Measurements from ENCODE around the gene EDAR. TPM values are rescaled to one million over a fixed set of nuclear protein-coding genes. Genes with fewer than 3 reads are reported as not detected.

Gene EDAR
- total RNA-seq, 1 experiment from 2014 or later = 0.82 TPM

DNA sequence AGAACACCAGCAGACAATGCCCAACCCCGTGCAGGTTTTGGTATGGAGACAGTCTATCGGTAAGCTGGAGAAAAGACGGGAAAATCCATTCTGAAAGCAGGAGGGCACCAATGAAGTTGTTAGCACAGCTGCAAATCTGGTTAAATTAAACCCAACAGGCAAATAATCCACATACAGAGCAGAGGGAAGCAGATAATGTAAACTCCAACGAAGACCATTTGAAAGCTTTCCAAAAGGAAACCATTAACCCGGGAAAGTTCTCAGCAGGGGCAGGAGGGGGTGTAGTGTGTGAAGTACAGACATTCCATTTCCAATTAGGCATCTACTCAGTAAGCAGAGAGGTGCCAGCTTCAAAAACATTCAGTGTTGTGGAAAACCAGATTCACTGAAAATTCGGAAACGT is 10.3 kb downstream of the EDAR start:
- Mint-ChIP-seq H3K4me1 (ENCODE audit: low read depth, unreplicated experiment) (peaks cover 7% of the 10 kb centered on the region), H3K36me3 (ENCODE audit: insufficient read depth, unreplicated experiment) (no peaks in the 10 kb centered on the region), H3K27ac (ENCODE audit: unreplicated experiment) (no peak overlapping the region), H3K4me3 (ENCODE audit: unreplicated experiment) (no peak overlapping the region), H3K27me3 (ENCODE audit: insufficient read depth, unreplicated experiment) (no peaks in the 10 kb centered on the region), H3K9me3 (ENCODE audit: unreplicated experiment) (no peaks in the 10 kb centered on the region)
- no peak for DNase-seq
- TF ChIP-seq, protein P1, sequence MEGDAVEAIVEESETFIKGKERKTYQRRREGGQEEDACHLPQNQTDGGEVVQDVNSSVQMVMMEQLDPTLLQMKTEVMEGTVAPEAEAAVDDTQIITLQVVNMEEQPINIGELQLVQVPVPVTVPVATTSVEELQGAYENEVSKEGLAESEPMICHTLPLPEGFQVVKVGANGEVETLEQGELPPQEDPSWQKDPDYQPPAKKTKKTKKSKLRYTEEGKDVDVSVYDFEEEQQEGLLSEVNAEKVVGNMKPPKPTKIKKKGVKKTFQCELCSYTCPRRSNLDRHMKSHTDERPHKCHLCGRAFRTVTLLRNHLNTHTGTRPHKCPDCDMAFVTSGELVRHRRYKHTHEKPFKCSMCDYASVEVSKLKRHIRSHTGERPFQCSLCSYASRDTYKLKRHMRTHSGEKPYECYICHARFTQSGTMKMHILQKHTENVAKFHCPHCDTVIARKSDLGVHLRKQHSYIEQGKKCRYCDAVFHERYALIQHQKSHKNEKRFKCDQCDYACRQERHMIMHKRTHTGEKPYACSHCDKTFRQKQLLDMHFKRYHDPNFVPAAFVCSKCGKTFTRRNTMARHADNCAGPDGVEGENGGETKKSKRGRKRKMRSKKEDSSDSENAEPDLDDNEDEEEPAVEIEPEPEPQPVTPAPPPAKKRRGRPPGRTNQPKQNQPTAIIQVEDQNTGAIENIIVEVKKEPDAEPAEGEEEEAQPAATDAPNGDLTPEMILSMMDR (IDR thresholded peaks at IDR 0.05; ENCODE audit: insufficient read depth in 1 of 2, low read depth in 1 of 2, low read length in 1 of 2, severe bottlenecking in 1 of 2, unreplicated experiment in 1 of 2) = no peak
- CTCF ChIA-PET = interaction anchor here (1.0 kb wide), 1 partner anchor 10 kb away, joined by 3 read pairs; no protein-coding TSS in a partner anchor
- BruUV-seq (replicated peaks) = no TSS peak
- no peaks in the 10 kb centered on the region for H3K27me3 ChIP-seq (replicated peaks; ENCODE audit: control insufficient read depth, insufficient read depth, low read length)
- intact Hi-C loops (cut with micrococcal nuclease; ENCODE audit: unreplicated experiment) = no loop called here
- peaks cover 18% of the 10 kb centered on the region for H3K4me1 ChIP-seq
- no peaks in the 10 kb centered on the region for H3K36me3 ChIP-seq (ENCODE audit: control insufficient read depth, insufficient read depth, low read length)
- H3K9me3 ChIP-seq = no peaks in the 10 kb centered on the region
- POLR2A ChIA-PET = no interaction called here
- no peak overlapping the region for H3K4me3 ChIP-seq (ENCODE audit: low read depth, low read length)

DNA sequence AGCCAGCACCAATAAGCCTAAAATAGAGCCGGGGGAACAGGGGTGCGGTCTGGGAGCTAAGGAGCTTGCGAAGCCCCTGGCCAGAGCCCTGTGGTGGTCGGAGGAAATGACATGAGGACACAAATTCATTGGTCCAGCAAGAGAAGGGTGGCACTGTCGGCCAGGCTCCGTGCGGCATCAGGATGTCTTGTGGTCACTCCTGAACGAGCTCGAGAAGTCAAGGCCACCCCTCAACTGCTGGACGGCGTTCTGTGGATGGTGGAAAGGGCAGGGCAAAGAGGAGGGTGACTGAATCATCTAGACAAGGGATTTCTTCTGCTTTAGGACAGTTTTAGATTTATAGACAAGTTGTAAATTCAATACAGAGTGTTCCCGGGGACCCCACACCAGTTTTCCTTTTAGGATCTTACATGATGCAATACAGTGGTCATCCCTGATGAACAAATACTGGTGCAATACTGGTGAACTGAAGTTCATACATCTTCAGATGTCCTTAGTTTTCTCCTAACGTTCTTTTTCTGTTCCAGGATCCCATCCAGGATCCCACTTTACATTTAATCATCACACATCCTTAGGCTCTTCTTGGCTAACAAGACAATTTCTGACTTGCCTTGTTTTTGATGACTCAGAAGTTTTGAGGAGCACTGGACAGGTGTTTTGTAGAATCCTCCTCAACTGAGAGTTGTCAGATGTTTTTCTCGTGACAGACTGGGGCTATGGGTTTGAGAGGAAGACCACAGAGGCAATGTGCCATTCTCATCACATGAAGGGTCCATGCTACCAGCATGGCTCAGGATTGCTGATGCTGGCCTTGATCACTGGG is 13.2 kb downstream of the EDAR start:
- no peaks in the 10 kb centered on the region for H3K27me3 ChIP-seq (replicated peaks; ENCODE audit: control insufficient read depth, insufficient read depth, low read length)
- H3K4me1 Mint-ChIP-seq (ENCODE audit: low read depth, unreplicated experiment) = no peaks in the 10 kb centered on the region
- H3K27me3 Mint-ChIP-seq (ENCODE audit: insufficient read depth, unreplicated experiment) = no peaks in the 10 kb centered on the region
- H3K9me3 ChIP-seq = no peaks in the 10 kb centered on the region
- no peak for DNase-seq
- peak overlapping the region; percentile 24 for H3K27ac Mint-ChIP-seq (ENCODE audit: unreplicated experiment)
- H3K36me3 ChIP-seq (ENCODE audit: control insufficient read depth, insufficient read depth, low read length) = no peaks in the 10 kb centered on the region
- H3K4me3 Mint-ChIP-seq (ENCODE audit: unreplicated experiment) = no peak overlapping the region
- no peaks in the 10 kb centered on the region for H3K36me3 Mint-ChIP-seq (ENCODE audit: insufficient read depth, unreplicated experiment)
- ChIA-PET CTCF (no interaction called here), POLR2A (no interaction called here)
- intact Hi-C loops (cut with micrococcal nuclease; ENCODE audit: unreplicated experiment) = no loop called here
- no peaks in the 10 kb centered on the region for H3K9me3 Mint-ChIP-seq (ENCODE audit: unreplicated experiment)
- no peak overlapping the region for H3K4me3 ChIP-seq (ENCODE audit: low read depth, low read length)
- BruUV-seq (replicated peaks) = no TSS peak
- TF ChIP-seq, protein P1 (IDR thresholded peaks at IDR 0.05; ENCODE audit: insufficient read depth in 1 of 2, low read depth in 1 of 2, low read length in 1 of 2, severe bottlenecking in 1 of 2, unreplicated experiment in 1 of 2) = no peak
- 0 out of 2 replicates have a peak, but pooled peaks cover 3% of the 10 kb centered on the region for H3K4me1 ChIP-seq

DNA sequence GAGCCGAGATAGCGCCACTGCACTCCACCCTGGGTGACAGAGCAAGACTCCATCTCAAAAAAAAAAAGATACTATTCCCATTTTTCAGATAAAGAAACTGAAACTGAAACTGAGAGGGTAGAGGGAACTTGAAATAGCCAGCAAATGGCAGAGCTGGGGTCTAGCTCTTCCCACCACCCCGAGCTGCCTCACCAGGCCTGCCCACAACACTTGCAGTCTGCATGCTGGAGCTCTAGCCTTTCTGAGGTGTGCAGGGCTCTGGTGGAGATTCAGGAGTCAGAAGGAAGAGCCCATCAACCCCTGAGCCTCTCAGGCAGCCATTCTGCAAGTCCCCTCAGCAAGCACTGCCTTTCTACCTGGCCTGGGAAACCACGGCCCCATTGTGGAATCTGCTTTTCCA is 14.3 kb downstream of the EDAR start:
- no peak overlapping the region for H3K4me3 Mint-ChIP-seq (ENCODE audit: unreplicated experiment)
- peak overlapping the region; percentile 24 for H3K27ac Mint-ChIP-seq (ENCODE audit: unreplicated experiment)
- POLR2A ChIA-PET = no interaction called here
- no peaks in the 10 kb centered on the region for H3K9me3 Mint-ChIP-seq (ENCODE audit: unreplicated experiment)
- H3K36me3 ChIP-seq (ENCODE audit: control insufficient read depth, insufficient read depth, low read length) = no peaks in the 10 kb centered on the region
- CTCF ChIA-PET = no interaction called here
- no peak overlapping the region for H3K4me3 ChIP-seq (ENCODE audit: low read depth, low read length)
- H3K27me3 ChIP-seq (replicated peaks; ENCODE audit: control insufficient read depth, insufficient read depth, low read length) = no peaks in the 10 kb centered on the region
- no peak for DNase-seq
- BruUV-seq (replicated peaks) = no TSS peak
- TF ChIP-seq, protein P1 (IDR thresholded peaks at IDR 0.05; ENCODE audit: insufficient read depth in 1 of 2, low read depth in 1 of 2, low read length in 1 of 2, severe bottlenecking in 1 of 2, unreplicated experiment in 1 of 2) = no peak
- H3K9me3 ChIP-seq = no peaks in the 10 kb centered on the region
- H3K36me3 Mint-ChIP-seq (ENCODE audit: insufficient read depth, unreplicated experiment) = no peaks in the 10 kb centered on the region
- H3K4me1 Mint-ChIP-seq (ENCODE audit: low read depth, unreplicated experiment) = no peaks in the 10 kb centered on the region
- intact Hi-C loops (cut with micrococcal nuclease; ENCODE audit: unreplicated experiment) = no loop called here
- no peaks in the 10 kb centered on the region for H3K27me3 Mint-ChIP-seq (ENCODE audit: insufficient read depth, unreplicated experiment)
- H3K4me1 ChIP-seq = 0 out of 2 replicates have a peak, but pooled peaks cover 3% of the 10 kb centered on the region

All from Caco-2 (cell line).